Sciatic nerve (tissue), 2 donors: Measurements from ENCODE around the gene DPP10. TPM values are rescaled to one million over a fixed set of nuclear protein-coding genes. Genes with fewer than 3 reads are reported as not detected.

Source experiments
- ATAC-seq: fragments of 200-7000 bp; cut with Tn5 transposase; one replicate; pipeline ENCODE4 v1.9.1; 2020; ENCODE audit warnings: mild to moderate bottlenecking, moderate library complexity
- DNase-seq: peaks from one replicate; pipeline ENCODE4 v3.0.0-alpha.2; 2020; ENCODE audit warnings: low spot score
- intact Hi-C: fragments of 100-400 bp; cut with DNase I; formaldehyde crosslinking; loops from one replicate; pipeline ENCODE4 v1.14.2; 2022
- total RNA-seq: library from RNA; stranded (reverse); fragmentation: NEBNext Ultra II Directional; extraction: Animal tissue kit (Norgen Biotek cat#: 25700); gene quantifications from one replicate; pipeline ENCODE4 v1.2.1, GENCODE V29; 2021
- donor health status: DM: no; HTN: no; CAD: no.
- donor health status: DM: no; HTN: no; CAD: no.

Gene DPP10
- total RNA-seq, 1 donor from 2014 or later, result 2.2 TPM

DNA sequence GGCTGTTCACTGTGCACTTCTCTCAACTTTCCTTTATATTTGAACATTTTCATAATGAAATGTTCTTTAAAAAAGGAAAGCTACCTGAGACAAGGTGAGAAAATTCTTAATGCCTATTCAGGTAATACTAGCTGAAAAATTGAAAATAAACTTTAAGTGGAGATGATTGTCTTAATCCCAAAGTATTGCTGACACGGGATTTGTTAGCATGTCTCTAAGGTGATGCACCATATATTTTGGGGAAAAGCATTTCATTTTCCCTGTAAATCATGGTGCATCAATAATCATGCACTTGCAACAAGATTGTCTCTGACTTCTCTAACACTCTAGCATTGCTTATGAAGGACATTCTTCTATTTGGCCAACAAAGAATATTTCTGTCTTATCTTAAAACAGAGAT lies 848.0 kb downstream of the DPP10 start:
- DNase-seq, result no peak
- no peak for ATAC-seq
- intact Hi-C loops, result no loop called here

DNA sequence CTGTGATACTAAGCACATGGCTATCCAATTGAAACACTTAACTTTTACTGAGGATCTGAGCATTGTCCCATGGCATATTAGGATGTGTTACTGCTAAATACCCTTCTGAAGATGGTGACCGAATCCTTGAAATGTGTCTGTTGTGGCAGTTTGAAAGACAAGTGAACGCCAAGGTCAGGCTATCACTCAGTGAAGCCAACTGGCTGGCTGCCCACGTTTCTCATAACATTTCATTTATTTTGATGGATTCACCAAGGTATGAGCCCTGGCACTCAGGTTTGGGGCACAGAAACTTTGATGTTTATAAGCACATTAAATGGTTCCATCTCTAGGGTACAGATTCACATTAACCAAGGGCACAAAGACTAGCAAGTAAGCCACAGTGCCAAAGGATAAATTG lies 850.3 kb downstream of the DPP10 start:
- no peak for ATAC-seq
- intact Hi-C loops, result no loop called here

GRCh38 chr2:115294999-115295398 lies 852.6 kb downstream of the DPP10 start:
- DNase-seq, result no peak
- ATAC-seq, result no peak
- intact Hi-C loops, result no loop called here

More for the DNA sequence above, 850.3 kb downstream of the DPP10 start:
- no peak for DNase-seq

DNA sequence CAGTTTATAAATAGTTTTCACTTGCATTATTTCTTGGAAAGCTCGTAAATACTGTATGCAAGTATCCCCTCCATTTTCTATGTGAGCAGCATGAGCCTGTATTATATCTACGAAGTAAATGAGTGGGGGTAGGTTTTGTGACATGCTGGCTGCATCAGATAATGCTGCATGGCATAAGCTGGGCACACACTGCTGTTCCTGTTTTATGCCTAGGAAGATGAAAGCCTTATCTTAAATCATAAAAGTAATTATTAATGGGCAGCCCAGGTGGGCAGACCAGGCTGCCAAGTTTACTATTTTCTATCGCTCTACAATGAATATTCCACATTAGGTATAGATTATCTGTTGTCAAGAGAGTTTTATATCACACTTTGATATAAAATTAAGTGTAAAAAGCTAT lies 854.6 kb downstream of the DPP10 start:
- DNase-seq (no peak), ATAC-seq (no peak)
- intact Hi-C loops, result no loop called here

GRCh38 chr2:115299199-115299598 lies 856.8 kb downstream of the DPP10 start:
- intact Hi-C loops, result no loop called here
- ATAC-seq (no peak), DNase-seq (no peak)

- ATAC-seq (no peak), DNase-seq (no peak)
- intact Hi-C loops, result no loop called here
Observed at GRCh38 chr2:115305712-115306111, 863.3 kb downstream of the DPP10 start.

GRCh38 chr2:115314119-115314518 lies 871.7 kb downstream of the DPP10 start:
- ATAC-seq (no peak), DNase-seq (no peak)
- intact Hi-C loops, result no loop called here

GRCh38 chr2:115327061-115327460 lies 884.6 kb downstream of the DPP10 start:
- DNase-seq, result no peak
- intact Hi-C loops, result no loop called here
- ATAC-seq, result no peak

- intact Hi-C loops, result no loop called here
- no peak for ATAC-seq
- no peak for DNase-seq
Observed at GRCh38 chr2:115359550-115359949, 917.1 kb downstream of the DPP10 start.

GRCh38 chr2:115364093-115364492 lies 921.7 kb downstream of the DPP10 start:
- intact Hi-C loops, result no loop called here

DNA sequence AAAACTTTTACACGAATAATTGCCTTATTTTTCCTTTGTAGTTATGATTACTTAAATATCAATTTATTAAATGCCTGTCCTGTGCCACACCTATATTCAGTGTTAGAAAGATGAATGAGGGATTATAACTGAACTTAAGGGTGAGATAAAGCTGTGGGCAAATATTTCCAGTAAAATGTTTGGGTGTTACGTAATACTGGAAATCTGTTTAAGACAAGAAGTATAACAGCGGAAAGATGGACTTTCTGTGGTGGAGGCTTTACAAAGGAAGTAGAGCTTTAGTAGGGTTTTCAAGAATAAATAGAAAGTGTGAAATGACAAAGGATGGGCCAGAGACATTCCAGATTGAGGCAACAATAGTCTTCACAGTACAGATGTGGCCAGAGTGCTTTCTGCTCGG lies 927.0 kb downstream of the DPP10 start:
- intact Hi-C loops, result no loop called here
- no peak for DNase-seq
- ATAC-seq, result no peak

More at GRCh38 chr2:115364093-115364492, 921.7 kb downstream of the DPP10 start:
- ATAC-seq (no peak), DNase-seq (no peak)

GRCh38 chr2:115374981-115375380 lies 932.5 kb downstream of the DPP10 start:
- DNase-seq, result no peak
- intact Hi-C loops, result no loop called here
- ATAC-seq, result no peak

- intact Hi-C loops, result no loop called here
- DNase-seq (no peak), ATAC-seq (no peak)
Observed at GRCh38 chr2:115384399-115384798, 942.0 kb downstream of the DPP10 start.

- ATAC-seq, result no peak
Observed at GRCh38 chr2:115386465-115386864, 944.0 kb downstream of the DPP10 start.

DNA sequence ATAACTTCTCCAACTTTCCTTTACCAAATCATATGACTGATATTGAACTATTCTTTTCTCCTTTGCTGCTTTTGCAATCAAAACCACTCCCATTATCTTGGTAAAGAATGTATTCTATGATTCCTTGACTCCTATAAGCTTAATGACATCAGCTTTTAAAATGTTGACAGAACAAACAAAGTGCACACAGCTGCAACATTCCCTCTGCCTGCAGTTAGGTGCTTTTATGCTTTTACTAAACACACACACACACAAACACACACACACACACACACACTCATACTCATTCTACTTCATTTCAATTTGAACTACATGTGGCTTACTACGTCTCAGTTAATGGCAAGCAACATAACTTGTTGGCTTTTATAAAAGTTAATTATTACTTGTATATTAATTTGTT lies 946.6 kb downstream of the DPP10 start:
- intact Hi-C loops, result no loop called here

More at GRCh38 chr2:115386465-115386864, 944.0 kb downstream of the DPP10 start:
- no peak for DNase-seq
- intact Hi-C loops, result no loop called here

DNA sequence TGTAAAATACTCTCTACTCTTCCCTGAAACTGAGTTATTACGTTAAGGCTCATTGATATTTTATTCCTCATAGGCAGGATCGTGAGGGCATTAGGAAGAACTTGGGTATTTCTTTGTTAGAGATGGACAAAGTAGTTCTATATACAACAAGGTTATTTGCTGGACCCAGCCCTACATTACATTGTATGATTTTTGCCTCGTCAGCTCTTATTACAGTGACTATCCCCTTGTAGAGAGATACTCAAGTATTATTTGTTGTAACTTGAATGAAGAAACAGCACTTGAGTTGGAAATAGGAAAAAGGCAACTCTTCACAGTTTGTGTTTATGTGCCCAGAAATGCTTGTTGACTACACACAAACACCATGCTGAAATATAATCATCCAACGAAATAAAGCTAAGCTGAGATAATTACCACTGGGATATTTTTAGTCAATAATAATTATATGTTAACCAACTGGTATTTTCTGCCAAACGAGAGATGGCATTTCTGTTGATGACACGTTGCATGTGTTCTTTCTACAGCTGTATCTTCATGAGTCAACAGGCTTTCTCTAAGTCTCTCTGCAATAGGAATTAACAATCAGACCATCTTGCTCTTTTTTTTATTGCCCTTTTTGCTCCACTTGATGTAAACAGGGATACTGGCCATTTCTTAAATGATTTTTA lies 947.6 kb downstream of the DPP10 start:
- intact Hi-C loops, result no loop called here
- no peak for DNase-seq
- no peak for ATAC-seq

More for the DNA sequence above, 946.6 kb downstream of the DPP10 start:
- no peak for ATAC-seq
- DNase-seq, result no peak

GRCh38 chr2:115396579-115396978 lies 954.1 kb downstream of the DPP10 start:
- intact Hi-C loops, result no loop called here
- DNase-seq, result no peak
- ATAC-seq, result no peak

DNA sequence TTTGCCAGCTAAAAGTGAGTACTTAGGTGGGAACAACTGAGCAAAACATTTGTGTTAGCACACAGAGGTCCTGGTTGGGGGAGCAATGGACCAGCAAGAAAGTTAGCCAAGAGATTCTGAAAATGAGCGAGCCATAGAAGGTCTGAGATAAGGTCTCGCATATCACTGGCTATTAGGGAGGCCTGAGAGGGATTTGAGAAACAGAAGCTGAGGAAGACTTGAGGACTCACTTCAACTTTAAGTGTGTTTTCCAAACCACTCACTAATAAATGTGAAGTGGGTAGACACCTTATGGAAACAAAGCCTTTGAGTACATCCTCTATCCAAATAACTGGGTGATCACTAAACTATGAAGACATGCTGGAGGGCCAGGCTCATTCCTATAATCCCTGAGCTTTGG lies 958.5 kb downstream of the DPP10 start:
- no peak for ATAC-seq
- no peak for DNase-seq
- intact Hi-C loops, result no loop called here

DNA sequence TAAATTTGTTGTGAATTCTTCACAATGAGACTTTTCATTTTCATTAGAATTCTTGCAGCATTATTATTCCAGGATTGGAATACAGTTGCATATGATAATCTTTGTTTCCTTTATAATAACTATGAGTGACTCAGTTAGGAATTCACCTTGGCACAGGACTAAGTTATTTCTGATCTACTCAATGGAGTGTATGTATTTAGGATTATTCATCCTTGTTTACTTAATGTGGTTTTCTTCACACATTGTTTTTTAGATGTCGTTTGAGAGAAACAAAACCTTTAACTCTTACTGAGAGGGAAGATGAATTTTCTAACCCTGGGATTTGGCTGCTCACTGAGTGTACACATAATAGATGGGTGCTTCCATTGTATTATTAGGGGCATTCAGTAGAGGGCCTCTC lies 970.1 kb downstream of the DPP10 start:
- DNase-seq (no peak), ATAC-seq (no peak)
- intact Hi-C loops, result no loop called here

DNA sequence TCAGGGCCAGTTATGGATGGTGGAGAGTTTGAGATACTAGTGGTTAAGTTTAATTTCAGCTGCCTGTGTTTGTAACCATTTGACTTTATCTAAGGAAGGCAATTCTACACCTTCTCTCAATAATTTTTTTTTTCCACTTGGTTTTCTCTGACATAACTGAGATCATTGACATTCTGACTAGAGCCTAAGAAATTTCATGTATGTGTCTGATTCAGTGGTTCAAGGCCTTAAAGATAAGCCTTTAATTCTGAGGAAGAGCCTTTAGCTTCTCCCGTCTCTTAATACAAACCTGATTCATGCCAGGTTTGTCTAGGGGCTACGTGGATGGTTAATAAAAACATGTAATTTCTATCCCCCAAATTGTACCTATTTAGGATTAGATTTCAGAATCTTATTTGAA lies 971.4 kb downstream of the DPP10 start:
- intact Hi-C loops, result no loop called here
- no peak for DNase-seq
- no peak for ATAC-seq

DNA sequence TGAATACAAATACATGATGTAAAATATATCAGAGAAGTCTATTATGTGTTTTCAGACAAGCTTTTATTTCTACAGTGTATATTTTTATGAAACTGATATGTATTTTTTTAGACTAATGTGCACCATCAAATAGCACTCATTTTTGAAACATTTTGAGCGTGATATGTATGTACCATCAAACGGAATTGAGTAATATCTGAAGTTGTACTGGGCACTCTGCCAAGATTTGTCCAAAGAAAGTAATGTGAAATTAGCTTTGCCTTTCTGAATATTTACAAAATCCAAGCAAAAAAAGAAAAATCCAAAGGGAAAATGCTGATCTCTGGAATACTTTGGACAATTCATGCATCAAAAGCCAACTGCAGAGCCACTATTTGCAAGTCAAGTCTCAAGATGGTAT lies 972.0 kb downstream of the DPP10 start:
- ATAC-seq (no peak), DNase-seq (no peak)
- intact Hi-C loops, result no loop called here
